ENCODE results near the gene SULT4A1. TPM values are rescaled to one million over a fixed set of nuclear protein-coding genes. Genes with fewer than 3 reads are reported as not detected.

Gene SULT4A1
- total and polyA plus RNA-seq, 2 experiments from 2014 or later: 4.7 to 5.2 TPM

DNA sequence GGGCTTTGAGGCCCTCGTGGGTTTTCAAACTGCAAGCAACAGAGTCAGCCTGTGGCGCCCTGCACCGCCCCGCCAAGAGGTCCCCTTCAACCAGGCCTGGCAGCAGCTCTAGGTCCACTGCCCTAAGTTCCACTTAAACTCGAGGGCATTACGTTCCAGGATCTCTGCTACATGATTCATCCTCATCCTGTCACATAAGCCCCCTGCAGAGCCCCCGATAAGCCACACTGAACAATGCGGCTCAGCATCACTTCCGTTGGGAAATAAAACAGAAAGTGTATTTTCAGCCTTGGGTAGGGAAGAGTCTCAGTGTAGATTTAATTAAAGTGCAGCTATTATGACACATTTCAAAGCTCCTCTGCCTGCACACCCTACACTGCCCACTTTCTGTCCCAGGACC is 24.6 kb downstream of the SULT4A1 start:
- H3F3A ChIP-seq (replicated peaks; ENCODE audit: low read depth): no peaks in the 10 kb centered on the region
- peaks cover 10% of the 10 kb centered on the region for H3K79me2 ChIP-seq (replicated peaks; ENCODE audit: insufficient read depth)
- no peak overlapping the region for H3K4me3 ChIP-seq
- H3K36me3 Mint-ChIP-seq (ENCODE audit: low read depth): peaks cover 16% of the 10 kb centered on the region; the same call in 2 of the 3 replicates
- H3K27ac Mint-ChIP-seq: no peak overlapping the region
- no peak overlapping the region for H3K4me2 ChIP-seq
- H3K9me3 Mint-ChIP-seq: no peaks in the 10 kb centered on the region; the same call in 2 of the 3 replicates
- TF ChIP-seq ZNF114 (CRISPR knock-in tag; IDR thresholded peaks at IDR 0.05): no peak
- no peak for TF ChIP-seq EZH2 (IDR thresholded peaks at IDR 0.05; ENCODE audit: low read depth, unreplicated experiment)
- no peak for TF ChIP-seq CREB1 (CRISPR knock-in tag; IDR thresholded peaks at IDR 0.05; ENCODE audit: low read depth)
- no peak for TF ChIP-seq NANOG (IDR thresholded peaks at IDR 0.05; ENCODE audit: borderline replicate concordance)
- TF ChIP-seq, protein P1, sequence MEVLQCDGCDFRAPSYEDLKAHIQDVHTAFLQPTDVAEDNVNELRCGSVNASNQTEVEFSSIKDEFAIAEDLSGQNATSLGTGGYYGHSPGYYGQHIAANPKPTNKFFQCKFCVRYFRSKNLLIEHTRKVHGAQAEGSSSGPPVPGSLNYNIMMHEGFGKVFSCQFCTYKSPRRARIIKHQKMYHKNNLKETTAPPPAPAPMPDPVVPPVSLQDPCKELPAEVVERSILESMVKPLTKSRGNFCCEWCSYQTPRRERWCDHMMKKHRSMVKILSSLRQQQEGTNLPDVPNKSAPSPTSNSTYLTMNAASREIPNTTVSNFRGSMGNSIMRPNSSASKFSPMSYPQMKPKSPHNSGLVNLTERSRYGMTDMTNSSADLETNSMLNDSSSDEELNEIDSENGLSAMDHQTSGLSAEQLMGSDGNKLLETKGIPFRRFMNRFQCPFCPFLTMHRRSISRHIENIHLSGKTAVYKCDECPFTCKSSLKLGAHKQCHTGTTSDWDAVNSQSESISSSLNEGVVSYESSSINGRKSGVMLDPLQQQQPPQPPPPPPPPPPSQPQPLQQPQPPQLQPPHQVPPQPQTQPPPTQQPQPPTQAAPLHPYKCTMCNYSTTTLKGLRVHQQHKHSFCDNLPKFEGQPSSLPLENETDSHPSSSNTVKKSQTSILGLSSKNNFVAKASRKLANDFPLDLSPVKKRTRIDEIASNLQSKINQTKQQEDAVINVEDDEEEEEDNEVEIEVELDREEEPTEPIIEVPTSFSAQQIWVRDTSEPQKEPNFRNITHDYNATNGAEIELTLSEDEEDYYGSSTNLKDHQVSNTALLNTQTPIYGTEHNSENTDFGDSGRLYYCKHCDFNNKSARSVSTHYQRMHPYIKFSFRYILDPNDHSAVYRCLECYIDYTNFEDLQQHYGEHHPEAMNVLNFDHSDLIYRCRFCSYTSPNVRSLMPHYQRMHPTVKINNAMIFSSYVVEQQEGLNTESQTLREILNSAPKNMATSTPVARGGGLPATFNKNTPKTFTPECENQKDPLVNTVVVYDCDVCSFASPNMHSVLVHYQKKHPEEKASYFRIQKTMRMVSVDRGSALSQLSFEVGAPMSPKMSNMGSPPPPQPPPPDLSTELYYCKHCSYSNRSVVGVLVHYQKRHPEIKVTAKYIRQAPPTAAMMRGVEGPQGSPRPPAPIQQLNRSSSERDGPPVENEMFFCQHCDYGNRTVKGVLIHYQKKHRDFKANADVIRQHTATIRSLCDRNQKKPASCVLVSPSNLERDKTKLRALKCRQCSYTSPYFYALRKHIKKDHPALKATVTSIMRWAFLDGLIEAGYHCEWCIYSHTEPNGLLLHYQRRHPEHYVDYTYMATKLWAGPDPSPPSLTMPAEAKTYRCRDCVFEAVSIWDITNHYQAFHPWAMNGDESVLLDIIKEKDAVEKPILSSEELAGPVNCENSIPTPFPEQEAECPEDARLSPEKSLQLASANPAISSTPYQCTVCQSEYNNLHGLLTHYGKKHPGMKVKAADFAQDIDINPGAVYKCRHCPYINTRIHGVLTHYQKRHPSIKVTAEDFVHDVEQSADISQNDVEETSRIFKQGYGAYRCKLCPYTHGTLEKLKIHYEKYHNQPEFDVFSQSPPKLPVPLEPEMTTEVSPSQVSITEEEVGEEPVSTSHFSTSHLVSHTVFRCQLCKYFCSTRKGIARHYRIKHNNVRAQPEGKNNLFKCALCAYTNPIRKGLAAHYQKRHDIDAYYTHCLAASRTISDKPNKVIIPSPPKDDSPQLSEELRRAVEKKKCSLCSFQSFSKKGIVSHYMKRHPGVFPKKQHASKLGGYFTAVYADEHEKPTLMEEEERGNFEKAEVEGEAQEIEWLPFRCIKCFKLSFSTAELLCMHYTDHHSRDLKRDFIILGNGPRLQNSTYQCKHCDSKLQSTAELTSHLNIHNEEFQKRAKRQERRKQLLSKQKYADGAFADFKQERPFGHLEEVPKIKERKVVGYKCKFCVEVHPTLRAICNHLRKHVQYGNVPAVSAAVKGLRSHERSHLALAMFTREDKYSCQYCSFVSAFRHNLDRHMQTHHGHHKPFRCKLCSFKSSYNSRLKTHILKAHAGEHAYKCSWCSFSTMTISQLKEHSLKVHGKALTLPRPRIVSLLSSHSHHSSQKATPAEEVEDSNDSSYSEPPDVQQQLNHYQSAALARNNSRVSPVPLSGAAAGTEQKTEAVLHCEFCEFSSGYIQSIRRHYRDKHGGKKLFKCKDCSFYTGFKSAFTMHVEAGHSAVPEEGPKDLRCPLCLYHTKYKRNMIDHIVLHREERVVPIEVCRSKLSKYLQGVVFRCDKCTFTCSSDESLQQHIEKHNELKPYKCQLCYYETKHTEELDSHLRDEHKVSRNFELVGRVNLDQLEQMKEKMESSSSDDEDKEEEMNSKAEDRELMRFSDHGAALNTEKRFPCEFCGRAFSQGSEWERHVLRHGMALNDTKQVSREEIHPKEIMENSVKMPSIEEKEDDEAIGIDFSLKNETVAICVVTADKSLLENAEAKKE (CRISPR knock-in tag; IDR thresholded peaks at IDR 0.05): no peak
- TF ChIP-seq JUNB (IDR thresholded peaks at IDR 0.05; ENCODE audit: unreplicated experiment): no peak
- TF ChIP-seq STAT1 (IDR thresholded peaks at IDR 0.05; ENCODE audit: unreplicated experiment): no peak
- TF ChIP-seq, protein P2, sequence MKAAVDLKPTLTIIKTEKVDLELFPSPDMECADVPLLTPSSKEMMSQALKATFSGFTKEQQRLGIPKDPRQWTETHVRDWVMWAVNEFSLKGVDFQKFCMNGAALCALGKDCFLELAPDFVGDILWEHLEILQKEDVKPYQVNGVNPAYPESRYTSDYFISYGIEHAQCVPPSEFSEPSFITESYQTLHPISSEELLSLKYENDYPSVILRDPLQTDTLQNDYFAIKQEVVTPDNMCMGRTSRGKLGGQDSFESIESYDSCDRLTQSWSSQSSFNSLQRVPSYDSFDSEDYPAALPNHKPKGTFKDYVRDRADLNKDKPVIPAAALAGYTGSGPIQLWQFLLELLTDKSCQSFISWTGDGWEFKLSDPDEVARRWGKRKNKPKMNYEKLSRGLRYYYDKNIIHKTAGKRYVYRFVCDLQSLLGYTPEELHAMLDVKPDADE (IDR thresholded peaks at IDR 0.05): no peak
- TF ChIP-seq ZNF331 (CRISPR knock-in tag; IDR thresholded peaks at IDR 0.05; ENCODE audit: low read depth): no peak
- no peak for TF ChIP-seq REST (IDR thresholded peaks at IDR 0.05; ENCODE audit: unreplicated experiment)
- TF ChIP-seq EZH2phosphoT487 (IDR thresholded peaks at IDR 0.05; ENCODE audit: unreplicated experiment): no peak
- TF ChIP-seq, protein P3, sequence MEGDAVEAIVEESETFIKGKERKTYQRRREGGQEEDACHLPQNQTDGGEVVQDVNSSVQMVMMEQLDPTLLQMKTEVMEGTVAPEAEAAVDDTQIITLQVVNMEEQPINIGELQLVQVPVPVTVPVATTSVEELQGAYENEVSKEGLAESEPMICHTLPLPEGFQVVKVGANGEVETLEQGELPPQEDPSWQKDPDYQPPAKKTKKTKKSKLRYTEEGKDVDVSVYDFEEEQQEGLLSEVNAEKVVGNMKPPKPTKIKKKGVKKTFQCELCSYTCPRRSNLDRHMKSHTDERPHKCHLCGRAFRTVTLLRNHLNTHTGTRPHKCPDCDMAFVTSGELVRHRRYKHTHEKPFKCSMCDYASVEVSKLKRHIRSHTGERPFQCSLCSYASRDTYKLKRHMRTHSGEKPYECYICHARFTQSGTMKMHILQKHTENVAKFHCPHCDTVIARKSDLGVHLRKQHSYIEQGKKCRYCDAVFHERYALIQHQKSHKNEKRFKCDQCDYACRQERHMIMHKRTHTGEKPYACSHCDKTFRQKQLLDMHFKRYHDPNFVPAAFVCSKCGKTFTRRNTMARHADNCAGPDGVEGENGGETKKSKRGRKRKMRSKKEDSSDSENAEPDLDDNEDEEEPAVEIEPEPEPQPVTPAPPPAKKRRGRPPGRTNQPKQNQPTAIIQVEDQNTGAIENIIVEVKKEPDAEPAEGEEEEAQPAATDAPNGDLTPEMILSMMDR (conservative IDR thresholded peaks at IDR 0.05; ENCODE audit: low read depth in 2 of 2): no peak
- no peak for TF ChIP-seq POLR2AphosphoS5 (IDR thresholded peaks at IDR 0.05; ENCODE audit: low read depth)
- no peaks in the 10 kb centered on the region for H3K36me3 ChIP-seq (ENCODE audit: insufficient read depth)
- H3K4me1 ChIP-seq (ENCODE audit: insufficient read depth): no peaks in the 10 kb centered on the region
- no peaks in the 10 kb centered on the region for H3K27me3 ChIP-seq (ENCODE audit: insufficient read depth)
- no peak overlapping the region for H3K27ac ChIP-seq (ENCODE audit: low read depth)
- H3K4me1 Mint-ChIP-seq: peaks cover 7% of the 10 kb centered on the region
- no peak overlapping the region for H3K4me3 Mint-ChIP-seq
- peaks cover 19% of the 10 kb centered on the region for H3K27me3 Mint-ChIP-seq (ENCODE audit: insufficient read depth, low read depth, poor library complexity)
- no peak overlapping the region for H2AFZ ChIP-seq
- no peaks in the 10 kb centered on the region; the same call in 1 of the 2 replicates for H4K20me1 ChIP-seq (replicated peaks; ENCODE audit: insufficient read depth)
- H3K9me2 ChIP-seq (ENCODE audit: insufficient read depth): no peaks in the 10 kb centered on the region
- ATAC-seq: no peak
- no peak for DNase-seq (ENCODE audit: low spot score)

Data from GM23338 (cell line).